ENCODE results near the gene ESYT2. TPM values are rescaled to one million over a fixed set of nuclear protein-coding genes. Genes with fewer than 3 reads are reported as not detected.
A peak's percentile ranks its signal among the peaks of the same experiment; 100 is the strongest.

The ESYT2 gene
- total and polyA plus RNA-seq, 9 of the 15 experiments (the other 6 are each of a cell fraction or from before 2014, with no cell fraction given), result 5.8 to 86.9 (median 64.7) TPM

- peak; percentile 44; the same call in 1 of the 2 replicates for TF ChIP-seq ZBTB40 (IDR thresholded peaks at IDR 0.05)
- 0 out of 2 replicates have a peak, but pooled peaks have one; percentile 11 for TF ChIP-seq ZBTB40 (CRISPR knock-in tag; IDR thresholded peaks at IDR 0.05)
- peak; percentile 71; the same call in 1 of the 2 replicates for TF ChIP-seq PHF21A (IDR thresholded peaks at IDR 0.05; ENCODE audit: borderline replicate concordance, low read depth)
- peak; percentile 60; the same call in 1 of the 2 replicates for TF ChIP-seq ZNF282 (CRISPR knock-in tag; IDR thresholded peaks at IDR 0.05)
- TF ChIP-seq THRAP3 (IDR thresholded peaks at IDR 0.05; ENCODE audit: borderline replicate concordance), result no peak
- TF ChIP-seq RBM25 (IDR thresholded peaks at IDR 0.05; ENCODE audit: low read depth, low read length, severe bottlenecking), result peak; percentile 2
- no peak for TF ChIP-seq ZNF561 (CRISPR knock-in tag; conservative IDR thresholded peaks at IDR 0.05)
- 0 out of 2 replicates have a peak, but pooled peaks have one; percentile 32 for TF ChIP-seq NR2C1 (IDR thresholded peaks at IDR 0.05)
- 0 out of 2 replicates have a peak, but pooled peaks have one; percentile 42 for TF ChIP-seq NR2C1 (tag; IDR thresholded peaks at IDR 0.05)
- TF ChIP-seq DPF2 (IDR thresholded peaks at IDR 0.05), result peak; percentile 79
- TF ChIP-seq NONO (IDR thresholded peaks at IDR 0.05; ENCODE audit: low read depth in 2 of 2, low read length in 1 of 2), result peak; percentile 95 to 97
- TF ChIP-seq GATAD2A (IDR thresholded peaks at IDR 0.05), result peak; percentile 98
- peak; percentile 98 for TF ChIP-seq SUPT5H (IDR thresholded peaks at IDR 0.05)
- peak; percentile 93 to 98 for TF ChIP-seq UBTF (IDR thresholded peaks at IDR 0.05; ENCODE audit: borderline replicate concordance in 1 of 2, low read depth in 2 of 2, low read length in 2 of 2)
- peak; percentile 40; the same call in 1 of the 2 replicates for TF ChIP-seq ZFP1 (CRISPR knock-in tag; IDR thresholded peaks at IDR 0.05)
- TF ChIP-seq CEBPG (CRISPR knock-in tag; IDR thresholded peaks at IDR 0.05), result 0 out of 2 replicates have a peak, but pooled peaks have one; percentile 39
- peak in 1 of 2 experiments; percentile 31; a peak in 1 of 4 replicates for TF ChIP-seq CEBPG (tag; conservative IDR thresholded peaks at IDR 0.05 in 1 of 2, IDR thresholded peaks at IDR 0.05 in 1 of 2)
These were observed at the start of gene ESYT2 (continued) for GRCh38 chr7:158829342-158830210.

Data from K562 (cell line).